DMS 273 treated with DMSO at 0.1 percent for 48 hours (cell line): ENCODE data around the gene DDR2.

Experiments
- DNase-seq: peaks from one replicate; lab custom pipeline; 2025; lab: John Stamatoyannopoulos, UW

The DDR2 gene

GRCh38 chr1:162672622-162673260 is 40.5 kb downstream of the DDR2 start:
- DNase-seq = no peak

- DNase-seq = no peak
These were observed 41.9 kb downstream of the DDR2 start for GRCh38 chr1:162674034-162674608.

- no peak for DNase-seq
These were observed 43.8 kb downstream of the DDR2 start for GRCh38 chr1:162676087-162676486.

DNA sequence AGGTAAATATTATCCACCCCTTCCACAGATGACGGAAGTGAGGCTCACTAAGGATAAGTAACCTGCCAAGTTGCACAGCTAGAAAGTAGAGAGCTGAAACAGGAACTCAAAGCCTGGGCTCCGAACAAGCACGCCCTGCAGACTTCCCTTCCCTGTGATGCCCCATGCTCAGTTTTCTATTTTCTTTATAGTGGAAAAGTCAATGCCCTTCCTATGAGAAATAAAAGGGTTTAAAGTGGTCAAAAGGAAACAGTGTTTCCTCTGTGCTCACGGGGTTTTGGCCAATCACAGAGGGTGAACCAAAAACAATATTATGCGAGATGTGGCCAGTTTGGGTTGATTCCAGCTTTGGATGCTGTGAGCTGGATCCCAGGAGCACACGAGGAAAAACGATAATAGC is 44.5 kb downstream of the DDR2 start:
- no peak for DNase-seq

GRCh38 chr1:162677607-162678371 is 45.5 kb downstream of the DDR2 start:
- DNase-seq = no peak

- no peak for DNase-seq
These were observed 46.2 kb downstream of the DDR2 start for GRCh38 chr1:162678439-162678838.

GRCh38 chr1:162679298-162679697 is 47.0 kb downstream of the DDR2 start:
- no peak for DNase-seq

DNA sequence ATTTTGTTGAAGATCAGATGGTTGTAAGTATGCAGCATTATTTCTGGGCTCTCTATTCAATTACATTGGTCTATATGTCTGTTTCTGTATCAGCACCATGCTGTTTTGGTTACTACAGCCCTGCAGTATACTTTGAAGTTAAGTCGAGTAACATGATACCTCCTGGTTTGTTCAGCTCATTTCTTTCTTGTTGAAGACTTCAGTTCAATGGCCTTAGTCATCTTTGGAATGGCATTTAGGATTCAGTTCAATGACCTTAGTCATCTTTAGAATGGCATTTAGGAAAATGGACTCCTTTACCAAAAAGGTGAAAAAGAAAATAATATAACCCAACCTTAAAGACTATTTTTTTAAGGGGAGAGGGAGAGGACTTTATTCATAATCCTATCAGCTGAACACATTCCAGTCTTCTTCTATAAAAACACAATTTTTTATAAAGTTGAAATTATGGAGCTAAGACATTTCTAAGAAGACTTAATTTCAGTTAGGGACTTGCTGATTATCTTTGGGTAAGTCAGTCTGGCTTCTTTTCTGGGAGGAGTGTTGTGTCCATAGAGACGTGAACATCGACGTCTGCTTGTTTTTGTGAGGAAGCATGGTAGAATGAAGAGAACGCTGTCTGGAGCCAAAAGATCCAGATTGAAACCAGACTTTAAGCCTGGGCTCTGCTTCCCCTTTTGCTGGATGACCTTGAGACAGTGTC is 48.3 kb downstream of the DDR2 start:
- DNase-seq = no peak

DNA sequence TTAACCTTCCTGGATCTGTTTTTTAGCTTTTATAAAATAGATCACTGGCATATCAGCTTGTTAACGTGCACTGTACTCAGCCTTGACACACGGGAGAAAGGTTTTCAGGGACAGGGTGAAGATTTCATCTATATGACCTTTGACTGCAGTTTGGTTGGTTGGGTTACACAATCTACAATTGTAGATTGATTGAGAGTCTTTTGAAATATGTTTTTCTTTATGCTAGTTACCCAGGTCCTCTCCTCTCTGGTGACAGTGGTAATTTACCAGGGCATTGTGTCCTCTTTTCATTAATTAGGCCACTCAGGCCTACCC is 48.8 kb downstream of the DDR2 start:
- no peak for DNase-seq

DNA sequence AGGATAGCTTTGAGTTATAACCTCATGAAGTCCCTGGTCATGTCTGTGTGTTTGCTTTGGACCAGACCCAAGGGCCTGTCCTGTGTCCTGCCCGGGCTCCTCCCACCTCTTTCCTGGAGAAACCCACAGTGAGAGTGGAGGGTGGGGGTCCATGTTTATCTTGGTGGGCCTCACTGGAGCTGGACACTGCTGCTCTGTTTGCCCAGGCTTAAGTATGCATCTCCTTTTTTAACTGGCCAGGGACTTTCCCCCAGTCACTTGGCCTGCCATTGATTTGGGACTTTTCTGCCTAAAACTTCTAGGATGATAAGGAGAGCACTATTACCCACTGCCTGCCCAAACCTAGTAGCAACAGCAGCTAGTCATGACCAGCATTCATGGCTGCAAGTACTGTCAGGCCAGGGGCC is 49.8 kb downstream of the DDR2 start:
- no peak for DNase-seq

DNA sequence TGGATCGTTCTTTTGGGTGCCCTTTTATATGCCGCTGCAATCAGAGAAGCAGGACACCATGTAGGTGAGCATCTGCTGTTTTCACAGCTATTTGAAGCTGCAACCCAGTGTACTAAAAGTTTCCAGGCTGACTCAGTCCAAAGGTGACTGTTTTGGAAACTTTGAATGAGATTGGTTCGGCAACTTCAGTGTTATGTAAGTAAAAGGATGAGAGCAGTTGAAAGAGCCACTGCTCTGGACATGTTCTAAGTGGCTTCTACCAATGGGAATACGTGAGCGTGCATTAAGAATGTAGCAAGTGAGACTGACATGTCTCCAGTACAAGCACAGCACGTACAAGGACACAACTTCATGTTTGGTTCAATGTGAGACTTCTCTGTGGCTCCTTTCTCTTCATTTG is 55.6 kb downstream of the DDR2 start:
- DNase-seq = no peak

GRCh38 chr1:162688521-162688920 is 56.3 kb downstream of the DDR2 start:
- DNase-seq = no peak

DNA sequence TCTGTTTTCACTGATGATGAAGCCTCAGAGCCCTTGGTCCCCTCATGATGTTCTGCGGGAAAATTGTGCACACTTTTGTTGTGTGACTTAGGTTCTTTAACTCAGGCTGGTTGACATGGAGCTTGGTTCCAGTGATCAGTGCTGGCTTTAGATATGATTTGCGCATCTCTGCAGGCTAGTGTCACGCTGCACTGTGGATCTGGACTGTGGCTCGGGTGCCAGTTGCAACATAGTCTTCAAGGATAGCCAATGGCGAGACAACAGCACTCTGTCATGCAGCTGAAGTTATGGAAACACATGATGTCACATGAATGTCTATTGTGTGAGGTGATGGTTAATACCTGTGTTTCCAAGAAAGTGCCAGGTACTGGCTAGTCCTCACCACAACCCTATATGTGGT is 56.7 kb downstream of the DDR2 start:
- DNase-seq = no peak

- no peak for DNase-seq
These were observed 57.7 kb downstream of the DDR2 start for GRCh38 chr1:162689745-162690671.

DNA sequence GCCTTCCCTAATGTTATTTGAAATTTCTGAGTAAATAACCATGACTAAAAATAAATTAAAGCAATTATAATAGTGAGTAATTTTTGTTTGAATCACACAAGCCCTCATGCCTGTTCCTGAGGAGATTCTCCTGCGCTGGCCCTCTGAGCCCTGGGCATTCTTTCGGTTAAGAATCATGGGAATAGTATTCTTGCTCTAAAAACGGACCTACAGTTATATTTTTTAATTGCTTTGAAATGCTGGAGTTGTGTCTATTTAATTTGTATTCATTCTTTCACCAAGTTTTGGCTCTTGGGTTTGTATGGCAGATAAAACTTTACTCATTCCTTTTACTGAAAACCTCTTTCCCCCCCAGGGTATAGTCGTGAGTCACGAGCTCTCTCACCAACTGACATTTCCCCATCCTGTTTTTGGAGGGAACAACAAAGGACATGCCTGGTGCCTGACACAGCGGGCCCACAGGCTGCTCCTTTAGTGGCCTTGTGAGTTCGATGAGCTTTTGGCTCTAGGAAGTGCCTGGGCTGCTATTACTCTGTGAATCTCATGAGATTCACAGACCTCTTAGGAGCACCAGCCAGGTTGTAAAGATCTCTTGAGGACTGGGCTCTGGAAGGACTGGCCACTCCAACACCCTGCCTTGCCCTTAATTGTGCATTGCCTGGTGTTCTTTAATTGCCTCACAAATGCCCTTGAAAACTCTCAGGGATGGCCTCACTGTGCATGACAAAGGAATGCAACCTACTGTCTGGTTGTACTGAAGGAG is 58.6 kb downstream of the DDR2 start:
- DNase-seq = no peak

DNA sequence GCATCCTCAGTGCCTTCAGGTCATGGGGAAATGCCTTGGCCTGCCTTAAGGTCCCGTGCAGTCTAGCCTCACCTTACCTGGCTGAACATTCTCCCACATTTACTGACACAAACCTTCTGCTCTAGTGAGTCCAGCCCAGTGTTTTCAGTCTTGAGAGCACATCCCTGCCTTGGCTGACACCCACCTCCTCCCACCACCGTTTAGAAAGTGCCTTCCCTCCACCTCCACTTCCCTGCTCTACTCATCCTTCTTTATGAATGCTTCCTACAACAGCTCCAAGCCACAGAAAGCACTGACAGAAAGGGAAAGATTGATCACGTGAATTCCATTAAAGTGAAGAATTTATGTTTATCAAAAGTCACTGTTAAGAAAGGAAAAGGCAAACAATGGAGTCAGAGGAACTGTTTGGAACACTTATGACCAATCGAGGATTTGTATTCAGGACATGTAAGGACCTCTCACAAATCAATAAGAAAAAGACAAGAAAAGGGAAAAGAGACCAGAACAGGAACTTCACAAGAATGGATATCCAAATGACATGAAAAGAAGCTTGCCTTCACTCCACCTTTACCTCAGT is 59.8 kb downstream of the DDR2 start:
- no peak for DNase-seq

DNA sequence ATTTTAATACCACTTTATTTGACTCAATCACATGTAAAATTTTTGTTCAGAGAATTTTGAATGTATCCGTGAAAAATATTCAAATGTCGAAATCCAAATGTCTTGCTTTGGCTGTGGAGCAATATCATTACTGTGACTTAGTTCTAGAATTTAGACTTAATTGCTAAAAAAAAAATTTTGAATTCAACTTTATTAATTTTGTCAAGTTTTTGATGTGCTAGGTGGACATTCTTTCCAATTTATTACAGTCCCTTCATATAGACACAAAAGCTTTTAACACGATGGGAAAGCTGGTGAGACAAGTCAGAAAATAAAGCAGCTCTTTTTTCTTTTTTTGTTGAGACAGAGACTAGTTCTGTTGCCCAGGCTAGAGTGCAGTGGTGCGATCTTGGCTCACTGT is 62.6 kb downstream of the DDR2 start:
- DNase-seq = no peak

DNA sequence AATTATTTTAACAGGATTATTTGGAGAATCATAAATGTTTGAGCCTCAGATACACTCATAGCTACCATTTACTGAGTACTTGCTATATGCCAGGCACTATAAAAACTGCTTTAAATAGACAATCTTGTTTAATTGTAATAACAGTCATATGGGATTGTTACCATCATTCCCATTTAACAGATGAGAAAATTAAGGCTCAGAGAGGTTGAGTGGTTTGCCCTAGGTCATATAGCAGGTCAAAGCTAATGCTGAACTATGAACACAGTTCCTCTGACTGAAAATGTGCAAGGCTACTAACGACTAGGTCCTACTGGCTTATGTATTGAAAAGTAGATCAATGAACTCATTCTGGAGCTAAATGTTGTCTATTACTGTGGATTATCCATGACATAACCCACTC is 63.4 kb downstream of the DDR2 start:
- DNase-seq = no peak

GRCh38 chr1:162696286-162696862 is 64.1 kb downstream of the DDR2 start:
- DNase-seq = peak; percentile 99

DNA sequence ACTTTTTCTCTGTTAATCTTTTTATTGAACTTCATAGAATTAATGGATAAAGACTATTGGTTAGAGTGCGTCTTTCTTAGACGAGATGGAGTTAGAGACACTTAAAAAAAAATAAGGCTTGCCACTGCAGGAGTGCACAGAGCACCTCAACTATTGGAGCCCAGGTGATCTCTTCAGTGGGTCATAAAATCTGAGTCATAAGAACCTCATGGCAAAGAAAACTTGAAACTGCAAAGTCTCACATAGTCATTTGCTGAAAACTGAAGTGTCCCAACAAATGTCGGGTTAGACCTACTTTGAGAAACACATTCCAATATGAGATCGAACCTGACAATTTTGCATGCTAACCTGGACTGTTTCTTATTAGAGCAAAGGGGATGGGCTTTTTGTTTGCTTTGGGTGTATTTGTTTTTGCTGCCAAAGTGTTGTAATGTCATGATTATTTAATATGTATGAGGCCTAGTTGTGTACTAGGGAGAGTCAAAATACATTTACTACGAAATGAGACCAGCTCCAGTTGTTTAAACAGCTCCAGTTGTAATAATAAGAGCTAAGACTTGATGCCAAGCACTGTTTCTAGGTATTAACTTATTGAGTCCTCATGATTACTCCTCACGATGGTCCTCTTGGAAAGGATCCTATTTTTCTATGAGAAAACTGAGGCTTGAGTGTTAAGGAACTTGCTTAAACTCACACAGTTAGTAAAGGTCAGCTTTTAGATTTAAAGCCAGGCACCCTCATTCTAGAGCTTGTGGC is 65.1 kb downstream of the DDR2 start:
- DNase-seq = no peak
